Activated CD8-positive, alpha-beta memory T cell treated with anti-CD3 and anti-CD28 coated beads for 24 hours (primary cell): ENCODE data around the gene DPH7.
"Not testable (repeated sequence)": the region's sequence is repeated elsewhere in the genome, so short reads cannot be mapped to it uniquely, and the experiment has no call there.

Source experiments
- DNase-seq: peaks from one replicate; pipeline ENCODE4 v3.0.0-alpha.2; 2020

DPH7 gene

DNA sequence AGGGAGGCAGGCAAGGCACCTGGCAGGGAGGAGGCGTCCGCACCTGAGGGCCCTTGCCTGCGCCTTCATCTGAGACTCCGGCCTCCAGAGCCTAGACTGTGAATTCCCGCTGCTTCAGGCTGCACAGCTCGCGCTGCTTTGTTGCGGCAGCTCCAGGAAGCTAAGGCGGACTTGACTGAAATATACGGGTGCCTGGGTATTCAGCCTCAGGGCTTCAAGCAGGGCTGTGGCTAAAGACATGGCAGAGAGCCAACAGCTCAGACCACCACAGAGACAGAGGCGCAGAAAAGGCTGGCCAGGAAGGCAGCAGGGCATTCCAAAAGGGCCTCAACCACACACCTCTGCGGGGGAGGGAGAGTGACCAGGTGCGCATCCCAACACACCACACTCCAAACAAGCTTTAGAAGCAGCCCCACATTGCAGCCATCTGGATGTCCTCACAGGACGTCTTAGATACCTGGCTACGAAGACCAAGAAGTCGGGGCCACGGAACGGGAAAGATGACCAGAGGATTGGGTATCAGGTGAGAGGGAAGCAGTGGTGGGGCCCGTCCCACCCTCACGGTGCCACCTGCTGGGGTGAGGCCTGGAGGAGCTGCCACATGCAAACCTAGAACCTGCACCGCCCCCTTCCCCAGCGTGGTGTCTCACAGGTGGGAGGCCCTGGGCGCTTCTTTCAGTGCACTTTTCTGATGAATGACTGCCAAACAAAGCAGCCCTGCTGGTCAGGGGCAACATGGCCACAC is 1.7 kb upstream of the DPH7 start:
- DNase-seq, result no peak

DNA sequence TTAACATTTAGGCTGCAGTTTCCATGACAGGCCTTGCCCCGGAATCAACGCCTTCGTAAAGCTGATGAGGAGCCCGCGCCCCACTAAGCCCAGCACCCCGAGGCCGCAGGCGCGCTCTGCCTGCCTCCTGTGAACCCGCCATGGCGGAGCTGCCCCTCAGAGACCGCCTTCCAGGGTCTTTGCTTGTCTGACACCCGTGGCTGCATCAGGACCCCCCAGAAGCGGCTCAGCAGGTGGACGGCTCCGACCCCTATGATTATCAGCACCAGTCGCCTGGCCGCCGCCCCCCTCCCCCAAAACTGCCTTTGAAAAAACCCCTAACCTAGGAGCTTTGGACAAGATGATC is 507 bp upstream of the DPH7 start:
- no peak for DNase-seq

GRCh38 chr9:137575716-137576411 is 2.9 kb downstream of the DPH7 start:
- no peak for DNase-seq

DNA sequence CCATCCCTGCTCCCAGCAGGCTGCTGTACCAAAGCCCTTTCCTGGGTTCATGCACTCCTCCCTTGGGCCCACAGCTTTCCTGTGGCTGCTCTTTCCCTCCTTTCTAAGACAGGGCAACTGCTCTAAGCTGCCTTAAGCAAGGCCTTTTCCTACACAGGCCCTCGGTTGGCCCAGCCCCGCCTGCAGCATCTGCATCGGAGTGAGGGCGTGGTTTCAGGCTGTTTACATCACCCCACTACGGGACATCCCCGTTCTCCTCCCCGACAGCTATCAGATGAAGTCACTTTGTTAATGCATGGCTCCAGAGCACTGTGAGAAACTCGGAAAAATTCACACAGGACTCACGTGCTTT is 3.4 kb downstream of the DPH7 start:
- DNase-seq, result no peak

DNA sequence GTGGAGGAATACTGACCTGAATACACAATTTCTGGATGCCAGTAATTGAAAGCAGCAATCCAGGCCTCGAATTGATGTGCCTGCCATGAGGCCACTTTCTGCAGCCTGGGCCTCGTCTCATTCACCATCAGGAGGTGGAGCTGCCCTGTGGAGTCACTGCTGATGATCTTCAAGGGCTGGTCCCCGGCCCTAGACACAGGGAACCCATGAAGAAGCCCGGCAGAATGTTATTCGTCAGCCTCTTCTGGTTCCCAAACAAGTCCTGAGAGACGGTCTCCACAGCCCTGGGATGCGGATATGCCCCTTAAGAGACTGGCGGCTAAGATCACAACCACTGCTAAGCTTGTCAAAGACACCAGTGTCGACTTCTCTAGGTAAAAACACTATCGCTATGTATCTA is 4.5 kb downstream of the DPH7 start:
- DNase-seq, result no peak

DNA sequence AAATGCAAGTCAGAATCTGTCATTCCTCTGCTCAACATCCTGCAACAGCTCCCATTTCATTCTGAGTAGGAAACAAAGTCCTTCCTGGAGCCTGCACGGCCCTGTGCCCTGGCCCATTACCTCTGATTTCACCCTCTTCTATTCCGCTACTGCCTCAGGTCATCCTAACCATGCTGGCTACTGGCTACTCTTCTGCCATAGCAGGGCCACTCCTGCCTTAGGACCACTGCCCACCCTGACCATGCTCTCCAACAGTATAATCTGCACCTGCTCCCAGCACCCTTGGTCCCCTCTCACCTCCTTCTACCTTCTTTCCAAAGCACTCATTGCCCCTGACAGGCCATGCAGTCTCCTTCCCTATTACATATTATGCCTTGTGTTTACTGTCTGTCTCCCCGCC is 8.2 kb downstream of the DPH7 start:
- DNase-seq, result no peak

GRCh38 chr9:137569609-137570203 is 9.0 kb downstream of the DPH7 start:
- no peak for DNase-seq

DNA sequence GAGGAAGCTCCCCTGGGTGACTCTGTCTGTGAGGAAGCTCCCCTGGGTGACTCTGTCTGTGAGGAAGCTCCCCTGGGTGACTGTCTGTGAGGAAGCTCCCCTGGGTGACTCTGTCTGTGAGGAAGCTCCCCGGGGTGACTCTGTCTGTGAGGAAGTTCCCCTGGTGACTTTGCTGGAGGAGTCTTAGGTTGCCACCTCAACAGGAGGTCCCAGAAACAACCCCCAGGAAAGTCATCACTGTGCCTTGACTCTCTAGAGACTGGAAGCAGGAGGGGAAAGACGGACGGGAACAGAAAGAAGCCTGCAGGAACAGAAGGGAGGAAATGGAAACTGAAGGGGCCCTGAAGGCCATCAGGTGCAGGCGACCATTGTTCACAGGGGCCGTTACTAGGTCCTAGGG is 10.3 kb downstream of the DPH7 start:
- DNase-seq, result not testable (repeated sequence)

DNA sequence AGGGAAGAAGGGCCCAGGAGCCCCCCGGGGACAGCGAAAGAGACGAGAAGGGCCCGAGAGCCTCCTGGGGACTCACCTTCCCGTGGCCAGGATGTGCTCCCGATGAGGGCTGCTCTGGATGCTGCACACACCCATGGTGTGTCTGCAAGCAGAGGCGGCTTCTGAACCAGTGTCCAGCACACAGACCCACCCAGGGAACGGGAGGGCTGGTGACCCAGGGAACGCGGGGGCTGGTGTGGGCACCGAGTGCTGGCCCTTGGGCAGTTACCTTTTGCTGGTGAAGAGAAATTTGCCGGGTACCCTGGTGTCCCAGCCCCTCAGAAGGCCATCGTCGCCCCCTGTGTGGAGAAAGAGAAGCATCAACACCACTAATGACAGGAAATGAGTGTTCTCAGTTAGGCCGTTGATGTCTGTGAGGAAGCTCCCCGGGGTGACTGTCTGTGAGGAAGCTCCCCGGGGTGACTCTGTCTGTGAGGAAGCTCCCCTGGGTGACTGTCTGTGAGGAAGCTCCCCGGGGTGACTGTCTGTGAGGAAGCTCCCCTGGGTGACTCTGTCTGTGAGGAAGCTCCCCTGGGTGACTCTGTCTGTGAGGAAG is 13.8 kb downstream of the DPH7 start:
- DNase-seq, result no peak

- no peak for DNase-seq
These were observed 14.6 kb downstream of the DPH7 start for GRCh38 chr9:137564134-137564533.

- no peak for DNase-seq
These were observed 20.6 kb downstream of the DPH7 start for GRCh38 chr9:137558127-137558526.

GRCh38 chr9:137556069-137556838 is 22.5 kb downstream of the DPH7 start:
- no peak for DNase-seq

DNA sequence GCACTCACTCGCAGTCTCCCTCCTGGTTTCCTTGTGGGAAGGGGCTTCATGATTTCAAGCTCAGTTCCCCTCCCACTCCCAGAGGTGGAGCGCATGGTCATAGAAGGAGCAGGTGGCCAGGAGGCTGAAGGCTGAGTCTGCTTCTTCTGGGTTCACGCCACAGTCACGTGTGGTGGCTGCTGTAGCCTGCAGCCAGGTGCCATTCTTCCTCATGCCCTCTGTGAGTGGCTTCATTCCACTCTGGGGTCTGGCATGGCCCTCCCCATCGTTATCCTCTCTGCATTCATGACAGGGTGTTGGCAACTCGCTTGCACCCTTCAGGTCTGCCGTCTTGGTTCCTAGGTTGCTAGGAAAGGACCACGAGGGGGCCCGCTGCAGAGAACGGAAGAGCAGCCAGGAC is 23.5 kb downstream of the DPH7 start:
- DNase-seq, result no peak

DNA sequence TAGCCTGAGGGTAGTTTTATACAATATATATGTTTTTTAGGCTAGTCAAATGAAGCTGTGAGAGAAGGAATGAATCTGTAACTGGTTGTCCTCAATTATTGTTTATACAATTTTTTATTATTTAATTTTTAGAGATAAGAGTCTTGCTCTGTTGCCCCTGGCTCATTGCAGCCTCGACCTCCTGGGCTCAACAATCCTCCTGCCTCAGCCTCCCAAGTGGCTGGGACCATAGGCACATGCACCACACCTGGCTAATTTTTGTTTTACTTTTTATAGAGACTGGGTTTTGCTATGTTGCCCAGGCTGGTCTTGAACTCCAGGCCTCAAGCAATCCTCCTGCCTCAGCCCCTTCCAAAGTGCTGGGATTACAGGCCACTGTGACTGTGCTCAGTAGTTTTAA is 24.4 kb downstream of the DPH7 start:
- no peak for DNase-seq

DNA sequence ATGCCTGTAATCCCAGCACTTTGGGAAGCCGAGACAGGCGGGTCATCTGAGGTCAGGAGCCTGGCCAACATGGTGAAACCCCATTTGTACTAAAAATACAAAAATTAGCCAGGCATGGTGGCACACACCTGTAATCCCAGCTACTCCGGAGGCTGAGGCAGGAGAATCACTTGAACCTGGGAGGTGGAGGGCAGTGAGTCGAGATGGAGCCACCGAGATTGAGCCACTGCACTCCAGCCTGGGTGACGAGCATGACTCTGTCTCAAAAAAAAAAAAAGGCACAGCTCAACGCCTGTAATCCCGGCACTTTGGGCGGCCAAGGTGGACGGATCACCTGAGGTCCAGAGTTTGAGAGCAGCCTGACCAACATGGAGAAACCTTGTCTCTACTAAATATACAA is 25.1 kb downstream of the DPH7 start:
- not testable (repeated sequence) for DNase-seq

GRCh38 chr9:137552022-137552768 is 26.5 kb downstream of the DPH7 start:
- DNase-seq, result no peak

GRCh38 chr9:137551264-137552021 is 27.3 kb downstream of the DPH7 start, which contains the start of gene MRPL41:
Gene MRPL41 (plus strand): TSS chr9:137551879. CDS start chr9:137552082, 203 bp downstream.
- DNase-seq, result peak; percentile 92

GRCh38 chr9:137550958-137551263 is 27.8 kb downstream of the DPH7 start:
- not testable (repeated sequence) for DNase-seq

GRCh38 chr9:137550231-137550621 is 28.5 kb downstream of the DPH7 start, which contains the start of gene PNPLA7:
Gene PNPLA7 (minus strand): TSS chr9:137550402. CDS start chr9:137550197, 205 bp downstream.
- DNase-seq, result peak; percentile 72

DNA sequence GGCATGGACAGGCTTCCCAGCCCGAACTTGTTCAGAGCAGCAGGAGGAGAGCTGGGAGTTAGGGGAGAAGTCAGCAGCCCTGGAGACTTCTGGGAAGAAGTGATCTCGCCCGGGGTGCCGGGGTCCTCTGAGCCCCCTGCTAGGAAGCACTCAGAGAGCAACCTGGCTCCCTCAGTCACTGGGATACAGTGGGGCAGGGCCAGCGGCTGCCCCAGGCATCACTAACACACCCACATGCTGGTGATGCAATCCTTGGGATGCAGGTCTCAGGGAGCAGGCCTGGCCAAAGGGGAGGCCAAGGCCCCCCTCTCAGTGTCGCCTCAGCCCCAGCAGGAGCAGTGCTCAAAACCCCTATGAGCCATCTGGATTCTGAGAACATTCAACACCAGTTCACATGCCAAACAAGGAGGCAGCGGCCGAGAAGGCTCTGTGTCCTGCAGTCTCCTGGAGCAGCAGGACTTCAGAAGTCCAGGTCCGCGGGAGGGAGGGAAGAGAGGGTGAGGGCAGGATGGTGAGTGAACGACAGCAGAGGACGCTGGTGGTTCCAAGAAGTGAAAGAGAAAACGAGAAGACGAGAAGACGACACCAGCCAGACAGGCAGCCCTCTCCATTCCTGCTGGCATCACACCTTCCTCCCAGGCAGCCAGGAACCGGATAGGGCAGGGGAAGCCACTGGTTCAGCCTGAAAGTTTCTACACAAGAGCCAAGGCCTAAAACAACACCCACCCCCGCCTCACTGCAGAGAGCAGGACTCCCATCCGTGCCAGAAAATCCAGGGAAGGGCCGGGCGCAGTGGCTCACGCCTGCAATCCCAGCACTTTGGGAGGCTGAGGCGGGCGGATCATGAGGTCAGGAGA is 30.8 kb downstream of the DPH7 start:
- no peak for DNase-seq

DNA sequence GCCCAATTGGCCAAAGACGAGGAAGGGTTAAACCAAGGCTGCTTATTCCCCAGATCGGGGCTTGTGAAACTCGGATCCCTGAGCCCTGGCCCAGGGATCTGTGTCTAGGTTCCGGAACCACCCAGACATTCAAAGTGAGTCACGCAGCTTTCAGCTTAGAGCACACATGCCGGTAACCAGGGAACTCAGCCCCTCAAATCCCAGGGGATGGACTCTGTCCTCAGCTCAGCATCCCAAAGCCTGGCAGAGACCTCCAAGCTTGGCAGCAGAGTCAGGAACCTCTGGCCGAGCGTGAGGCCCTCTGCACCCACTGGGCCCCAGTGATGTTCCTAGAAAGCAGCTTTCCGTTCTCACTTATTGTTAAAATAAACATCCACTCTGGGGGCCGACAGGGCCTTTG is 33.6 kb downstream of the DPH7 start:
- no peak for DNase-seq
